ENCODE measurements around the gene ATP6AP1.

The ATP6AP1 gene

DNA sequence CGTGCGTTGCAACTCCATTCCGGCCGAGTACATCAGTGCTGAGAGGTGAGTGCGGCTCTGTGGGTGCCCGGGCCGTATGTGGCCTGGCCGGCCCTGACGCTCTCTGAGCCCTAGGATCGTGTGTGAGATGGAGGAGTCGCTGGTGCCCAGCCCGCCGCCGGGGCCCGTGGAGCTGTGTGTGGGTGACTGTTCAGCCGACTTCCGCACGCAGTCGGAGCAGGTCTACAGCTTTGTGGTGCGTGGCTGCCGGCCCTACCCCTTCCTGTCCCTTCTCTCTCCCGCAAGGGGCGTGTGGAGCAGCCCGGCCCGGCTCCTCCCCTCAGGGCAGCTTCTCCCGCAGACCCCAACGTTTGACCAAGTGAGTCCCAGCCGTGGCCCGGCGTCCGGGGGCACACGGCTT is 37.6 kb downstream of the ATP6AP1 start:
- TF ChIP-seq, protein P1, sequence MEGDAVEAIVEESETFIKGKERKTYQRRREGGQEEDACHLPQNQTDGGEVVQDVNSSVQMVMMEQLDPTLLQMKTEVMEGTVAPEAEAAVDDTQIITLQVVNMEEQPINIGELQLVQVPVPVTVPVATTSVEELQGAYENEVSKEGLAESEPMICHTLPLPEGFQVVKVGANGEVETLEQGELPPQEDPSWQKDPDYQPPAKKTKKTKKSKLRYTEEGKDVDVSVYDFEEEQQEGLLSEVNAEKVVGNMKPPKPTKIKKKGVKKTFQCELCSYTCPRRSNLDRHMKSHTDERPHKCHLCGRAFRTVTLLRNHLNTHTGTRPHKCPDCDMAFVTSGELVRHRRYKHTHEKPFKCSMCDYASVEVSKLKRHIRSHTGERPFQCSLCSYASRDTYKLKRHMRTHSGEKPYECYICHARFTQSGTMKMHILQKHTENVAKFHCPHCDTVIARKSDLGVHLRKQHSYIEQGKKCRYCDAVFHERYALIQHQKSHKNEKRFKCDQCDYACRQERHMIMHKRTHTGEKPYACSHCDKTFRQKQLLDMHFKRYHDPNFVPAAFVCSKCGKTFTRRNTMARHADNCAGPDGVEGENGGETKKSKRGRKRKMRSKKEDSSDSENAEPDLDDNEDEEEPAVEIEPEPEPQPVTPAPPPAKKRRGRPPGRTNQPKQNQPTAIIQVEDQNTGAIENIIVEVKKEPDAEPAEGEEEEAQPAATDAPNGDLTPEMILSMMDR (conservative IDR thresholded peaks at IDR 0.05; ENCODE audit: low read length) = no peak
- TF ChIP-seq EZH2phosphoT487 (IDR thresholded peaks at IDR 0.05; ENCODE audit: borderline replicate concordance) = no peak

DNA sequence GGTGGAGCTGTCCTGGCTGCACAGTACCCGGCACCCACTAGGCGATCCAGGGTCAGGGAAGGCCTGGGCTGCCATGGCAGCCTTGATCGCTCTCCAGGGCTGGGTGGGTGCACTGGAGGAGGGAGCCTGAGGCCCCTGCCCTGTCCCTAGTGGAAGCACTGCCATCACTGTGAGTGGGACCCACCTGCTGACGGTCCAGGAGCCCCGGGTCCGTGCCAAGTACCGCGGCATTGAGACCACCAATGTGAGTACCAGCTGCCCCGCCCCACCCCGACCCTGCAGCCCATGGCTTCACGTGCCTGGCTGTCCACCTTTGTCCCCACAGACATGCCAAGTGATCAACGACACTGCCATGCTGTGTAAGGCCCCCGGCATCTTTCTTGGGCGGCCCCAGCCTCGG is 38.4 kb downstream of the ATP6AP1 start:
- no peaks in the 10 kb centered on the region for H3K27me3 ChIP-seq (ENCODE audit: insufficient read depth, low read length, poor library complexity, severe bottlenecking)
- H3F3A ChIP-seq (ENCODE audit: low read depth) = no peaks in the 10 kb centered on the region
- TF ChIP-seq EZH2phosphoT487 (IDR thresholded peaks at IDR 0.05; ENCODE audit: borderline replicate concordance) = no peak
- TF ChIP-seq, protein P1 (conservative IDR thresholded peaks at IDR 0.05; ENCODE audit: low read length) = no peak
- H3K4me3 ChIP-seq (ENCODE audit: low read length, poor library complexity, severe bottlenecking) = no peak overlapping the region
- H4K20me1 ChIP-seq (ENCODE audit: insufficient read depth, low read length, poor library complexity, severe bottlenecking) = no peaks in the 10 kb centered on the region
- H3K9ac ChIP-seq (ENCODE audit: low read depth, low read length, poor library complexity, severe bottlenecking) = no peak overlapping the region
- H2AFZ ChIP-seq (ENCODE audit: low read length) = no peak overlapping the region
- H3K4me1 ChIP-seq (ENCODE audit: insufficient read depth, low read length, poor library complexity, severe bottlenecking) = no peaks in the 10 kb centered on the region
- H3K9me3 ChIP-seq (ENCODE audit: insufficient read depth, low read depth, low read length) = no peaks in the 10 kb centered on the region
- no peak overlapping the region for H3K4me2 ChIP-seq (ENCODE audit: low read depth, low read length, poor library complexity, severe bottlenecking)
- no peaks in the 10 kb centered on the region for H3K79me2 ChIP-seq (ENCODE audit: insufficient read depth, low read length)
- no peaks in the 10 kb centered on the region for H3K9me2 ChIP-seq (replicated peaks; ENCODE audit: low read depth, low read length)
- no peaks in the 10 kb centered on the region; the same call in 1 of the 2 replicates for H3K36me3 ChIP-seq (ENCODE audit: insufficient read depth, low read length)

More for the DNA sequence above, 37.6 kb downstream of the ATP6AP1 start:
- no peaks in the 10 kb centered on the region for H3F3A ChIP-seq (ENCODE audit: low read depth)
- no peaks in the 10 kb centered on the region for H4K20me1 ChIP-seq (ENCODE audit: insufficient read depth, low read length, poor library complexity, severe bottlenecking)
- no peaks in the 10 kb centered on the region for H3K4me1 ChIP-seq (ENCODE audit: insufficient read depth, low read length, poor library complexity, severe bottlenecking)
- H3K9me3 ChIP-seq (ENCODE audit: insufficient read depth, low read depth, low read length) = no peaks in the 10 kb centered on the region
- H2AFZ ChIP-seq (ENCODE audit: low read length) = no peak overlapping the region
- H3K79me2 ChIP-seq (ENCODE audit: insufficient read depth, low read length) = no peaks in the 10 kb centered on the region
- H3K36me3 ChIP-seq (ENCODE audit: insufficient read depth, low read length) = no peaks in the 10 kb centered on the region; the same call in 1 of the 2 replicates
- H3K27me3 ChIP-seq (ENCODE audit: insufficient read depth, low read length, poor library complexity, severe bottlenecking) = no peaks in the 10 kb centered on the region
- no peak overlapping the region for H3K4me2 ChIP-seq (ENCODE audit: low read depth, low read length, poor library complexity, severe bottlenecking)
- H3K9ac ChIP-seq (ENCODE audit: low read depth, low read length, poor library complexity, severe bottlenecking) = no peak overlapping the region
- H3K9me2 ChIP-seq (replicated peaks; ENCODE audit: low read depth, low read length) = no peaks in the 10 kb centered on the region
- no peak overlapping the region for H3K4me3 ChIP-seq (ENCODE audit: low read length, poor library complexity, severe bottlenecking)

DNA sequence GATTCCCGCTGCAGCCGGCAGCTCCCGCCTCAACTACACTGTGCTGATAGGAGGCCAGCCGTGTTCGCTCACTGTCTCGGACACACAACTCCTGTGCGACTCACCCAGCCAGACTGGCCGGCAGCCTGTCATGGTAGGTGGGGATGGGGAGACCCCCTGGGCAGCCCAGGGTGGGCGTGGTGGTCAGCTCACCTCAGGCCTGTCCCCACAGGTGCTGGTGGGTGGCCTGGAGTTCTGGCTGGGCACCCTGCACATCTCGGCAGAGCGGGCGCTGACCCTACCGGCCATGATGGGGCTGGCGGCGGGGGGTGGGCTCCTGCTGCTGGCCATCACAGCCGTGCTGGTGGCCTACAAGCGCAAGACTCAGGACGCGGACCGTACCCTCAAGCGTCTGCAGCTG is 39.1 kb downstream of the ATP6AP1 start:
- H3K9me2 ChIP-seq (replicated peaks; ENCODE audit: low read depth, low read length) = no peaks in the 10 kb centered on the region
- H3F3A ChIP-seq (ENCODE audit: low read depth) = no peaks in the 10 kb centered on the region
- no peaks in the 10 kb centered on the region for H3K27me3 ChIP-seq (ENCODE audit: insufficient read depth, low read length, poor library complexity, severe bottlenecking)
- no peak overlapping the region for H2AFZ ChIP-seq (ENCODE audit: low read length)
- no peak overlapping the region for H3K4me3 ChIP-seq (ENCODE audit: low read length, poor library complexity, severe bottlenecking)
- TF ChIP-seq, protein P1 (conservative IDR thresholded peaks at IDR 0.05; ENCODE audit: low read length) = no peak
- no peak for TF ChIP-seq EZH2phosphoT487 (IDR thresholded peaks at IDR 0.05; ENCODE audit: borderline replicate concordance)
- no peaks in the 10 kb centered on the region for H4K20me1 ChIP-seq (ENCODE audit: insufficient read depth, low read length, poor library complexity, severe bottlenecking)
- H3K4me1 ChIP-seq (ENCODE audit: insufficient read depth, low read length, poor library complexity, severe bottlenecking) = no peaks in the 10 kb centered on the region
- no peaks in the 10 kb centered on the region for H3K79me2 ChIP-seq (ENCODE audit: insufficient read depth, low read length)
- H3K9me3 ChIP-seq (ENCODE audit: insufficient read depth, low read depth, low read length) = no peaks in the 10 kb centered on the region
- H3K9ac ChIP-seq (ENCODE audit: low read depth, low read length, poor library complexity, severe bottlenecking) = no peak overlapping the region
- H3K4me2 ChIP-seq (ENCODE audit: low read depth, low read length, poor library complexity, severe bottlenecking) = no peak overlapping the region
- H3K36me3 ChIP-seq (ENCODE audit: insufficient read depth, low read length) = no peaks in the 10 kb centered on the region; the same call in 1 of the 2 replicates

Measured in Loucy (cell line).